SIG-M5 (cell line): Measurements from ENCODE around the gene CHST8.
"Not testable (repeated sequence)": the region's sequence is repeated elsewhere in the genome, so short reads cannot be mapped to it uniquely, and the experiment has no call there.

Source experiments
- DNase-seq: peaks from one replicate; lab custom pipeline; 2025; lab: John Stamatoyannopoulos, UW

The CHST8 gene, protein sequence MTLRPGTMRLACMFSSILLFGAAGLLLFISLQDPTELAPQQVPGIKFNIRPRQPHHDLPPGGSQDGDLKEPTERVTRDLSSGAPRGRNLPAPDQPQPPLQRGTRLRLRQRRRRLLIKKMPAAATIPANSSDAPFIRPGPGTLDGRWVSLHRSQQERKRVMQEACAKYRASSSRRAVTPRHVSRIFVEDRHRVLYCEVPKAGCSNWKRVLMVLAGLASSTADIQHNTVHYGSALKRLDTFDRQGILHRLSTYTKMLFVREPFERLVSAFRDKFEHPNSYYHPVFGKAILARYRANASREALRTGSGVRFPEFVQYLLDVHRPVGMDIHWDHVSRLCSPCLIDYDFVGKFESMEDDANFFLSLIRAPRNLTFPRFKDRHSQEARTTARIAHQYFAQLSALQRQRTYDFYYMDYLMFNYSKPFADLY

DNA sequence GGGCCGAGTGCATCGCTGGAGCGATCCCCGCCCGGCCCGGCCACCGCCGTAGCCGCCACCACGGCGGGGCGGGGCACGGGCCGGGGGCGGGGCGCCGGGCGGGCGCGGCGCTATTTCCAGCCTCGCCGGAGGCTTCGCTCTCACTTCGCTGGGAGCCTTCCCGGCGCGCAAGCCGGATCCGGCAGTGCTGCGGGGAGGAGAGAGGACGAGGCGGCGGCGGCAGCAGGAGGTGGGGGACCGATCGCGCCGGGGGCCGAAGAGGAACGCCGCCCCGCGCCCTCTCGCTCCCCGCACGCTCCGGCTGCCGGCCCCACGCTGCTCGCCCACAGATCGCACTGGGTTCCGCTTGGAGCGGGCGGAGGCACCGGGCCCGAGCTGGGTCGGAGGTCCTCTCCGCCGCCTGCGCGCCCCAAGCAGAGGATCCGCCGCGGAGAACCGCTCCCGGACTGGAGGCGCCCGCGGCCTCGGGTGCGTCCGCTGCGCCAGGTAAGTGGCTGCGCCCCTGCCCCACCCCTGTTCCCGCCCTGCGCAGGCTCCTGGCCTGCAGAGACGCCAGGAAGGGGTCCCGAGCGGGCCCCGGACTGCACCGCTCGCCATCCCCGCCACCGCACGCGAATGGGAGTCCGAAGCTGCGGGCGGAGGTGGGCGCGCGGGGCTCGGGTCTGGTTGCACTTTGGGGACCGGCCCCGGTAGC, at the start of gene CHST8:
CHST8 (plus strand) TSS at position 143 of the 694 bp plus-strand sequence. CDS start 67,309 bp downstream, outside the sequence.
- DNase-seq, result no peak

DNA sequence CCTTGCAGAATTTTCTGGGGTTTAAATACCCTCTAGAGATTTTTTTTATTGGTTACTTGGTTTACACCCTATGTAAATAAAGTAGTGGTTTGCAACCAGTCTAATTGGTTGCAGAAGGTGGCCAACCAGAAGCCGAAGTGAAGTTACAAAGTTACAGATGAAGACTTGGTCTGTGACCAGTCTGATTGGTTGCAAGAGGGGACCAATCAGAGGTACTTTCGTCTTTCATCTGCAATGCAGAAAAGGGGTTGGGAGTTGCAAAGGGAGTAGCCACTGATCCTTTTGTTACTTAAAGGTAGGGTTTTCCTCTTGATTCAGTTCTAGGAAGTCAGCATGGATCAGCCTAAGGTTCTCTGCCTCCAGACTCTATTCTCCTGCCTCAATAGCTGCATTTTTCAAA, 48.8 kb upstream of the CHST8 start:
- DNase-seq, result no peak

GRCh38 chr19:33574824-33575223, 46.9 kb upstream of the CHST8 start:
- DNase-seq, result no peak

- no peak for DNase-seq
Measured at GRCh38 chr19:33578697-33579096, 43.1 kb upstream of the CHST8 start.

DNA sequence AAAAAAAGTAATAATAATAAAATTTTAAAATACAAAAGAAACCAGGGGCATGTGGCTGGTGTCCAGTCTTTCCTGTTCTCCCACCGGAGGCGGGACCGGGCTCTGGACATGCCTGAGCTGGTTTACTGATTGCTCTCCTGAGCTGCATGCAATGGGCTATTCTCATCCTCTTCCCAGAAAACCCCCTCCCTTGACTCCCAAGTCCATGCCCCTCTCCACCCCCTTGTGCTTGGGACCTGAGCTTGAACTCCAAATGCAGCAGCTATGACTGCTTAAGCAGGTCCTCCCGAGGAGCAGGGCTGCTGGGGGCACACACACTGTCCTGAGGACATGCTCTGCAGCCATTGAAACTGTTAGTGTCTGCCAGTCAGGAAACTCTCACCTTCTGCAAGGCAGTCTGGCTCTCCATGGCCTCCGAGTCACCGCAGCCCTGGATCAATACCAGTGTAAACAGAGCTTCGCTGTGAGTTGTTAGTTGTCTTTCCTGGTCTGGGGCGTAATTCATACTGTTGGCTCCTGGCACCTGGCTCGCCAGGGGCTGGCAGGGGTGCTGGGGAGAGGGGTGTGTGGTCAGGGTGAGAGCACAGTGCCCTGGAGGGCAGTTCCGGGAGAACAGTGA, 41.6 kb upstream of the CHST8 start:
- no peak for DNase-seq

DNA sequence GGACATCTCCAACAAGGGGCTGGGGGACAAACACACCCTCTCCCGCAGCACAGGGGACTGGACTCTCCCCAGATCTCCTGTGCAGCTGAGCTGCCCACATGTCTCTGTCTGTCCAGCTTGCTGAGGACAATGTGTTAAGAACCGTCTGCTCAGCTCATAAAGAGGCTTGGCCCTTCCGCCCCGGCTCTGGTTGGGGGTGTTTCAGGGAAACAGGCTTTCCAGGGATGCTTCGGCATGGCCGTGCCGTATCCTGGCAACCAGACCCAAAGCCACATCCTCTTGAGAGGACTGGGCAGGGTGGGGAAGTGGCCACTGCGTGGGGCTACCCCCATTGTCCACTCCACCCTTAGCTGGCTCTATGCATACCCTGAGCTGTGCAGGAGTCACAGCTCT, 41.1 kb upstream of the CHST8 start:
- DNase-seq, result no peak

GRCh38 chr19:33582914-33583313, 38.8 kb upstream of the CHST8 start:
- DNase-seq, result no peak

DNA sequence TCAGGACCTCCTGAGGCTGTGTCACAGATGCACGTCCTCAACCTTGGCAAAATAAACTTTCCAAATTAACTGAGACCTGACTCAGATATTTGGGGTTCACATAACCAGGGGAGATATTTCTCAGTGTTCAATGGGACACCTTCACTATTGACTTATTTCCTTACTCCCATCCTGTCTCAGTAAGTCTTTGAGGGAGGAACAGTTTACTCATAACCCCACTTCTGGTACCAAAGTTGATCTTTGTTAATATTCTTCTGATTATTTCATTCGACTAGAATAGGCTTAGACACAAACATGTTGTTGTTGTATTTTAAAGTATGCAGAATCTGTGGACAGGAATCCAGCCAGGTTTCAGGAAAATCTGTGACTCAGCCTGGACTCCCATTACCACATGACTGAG, 34.6 kb upstream of the CHST8 start:
- DNase-seq, result no peak

DNA sequence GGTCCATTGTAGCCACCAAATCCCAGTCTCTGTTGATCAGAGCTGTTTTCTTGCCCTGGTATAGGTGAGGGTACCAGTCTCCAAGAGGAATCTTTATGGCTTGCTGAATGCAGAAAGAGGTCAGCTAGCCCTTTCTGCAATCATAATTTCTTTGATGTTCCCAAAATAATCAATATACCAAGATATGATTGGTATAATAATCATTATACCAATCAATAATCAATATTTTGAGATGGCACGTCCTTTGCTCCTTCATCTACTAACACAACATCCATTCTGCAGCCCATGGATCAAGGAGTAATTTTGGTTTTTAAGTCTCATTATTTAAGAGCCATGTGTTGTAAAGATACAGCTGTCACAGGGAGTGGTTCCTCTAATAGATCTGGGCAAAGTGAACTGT, 31.5 kb upstream of the CHST8 start:
- DNase-seq, result no peak

DNA sequence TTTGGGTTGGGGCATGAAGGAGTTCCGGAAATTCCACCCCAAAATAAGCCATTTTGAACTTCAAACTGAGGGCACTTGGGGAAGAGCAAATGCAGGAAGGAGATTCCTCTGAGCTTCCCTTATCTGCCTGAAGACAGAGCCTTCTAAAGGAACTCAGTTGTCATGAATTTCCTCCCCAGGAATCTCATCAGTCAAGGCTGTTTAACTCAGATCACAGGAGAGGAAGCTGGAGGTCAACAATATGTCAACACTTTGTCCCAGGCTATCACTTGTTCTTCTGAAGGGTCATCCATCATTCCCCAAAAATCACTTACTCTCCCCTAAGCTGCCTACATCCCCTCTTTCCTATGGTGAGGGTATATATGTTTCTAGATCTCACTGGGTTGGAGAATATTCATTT, 26.0 kb upstream of the CHST8 start:
- DNase-seq, result no peak

- no peak for DNase-seq
Measured at GRCh38 chr19:33601583-33601982, 20.2 kb upstream of the CHST8 start.

- DNase-seq, result no peak
Measured at GRCh38 chr19:33602576-33603204, 19.1 kb upstream of the CHST8 start.

DNA sequence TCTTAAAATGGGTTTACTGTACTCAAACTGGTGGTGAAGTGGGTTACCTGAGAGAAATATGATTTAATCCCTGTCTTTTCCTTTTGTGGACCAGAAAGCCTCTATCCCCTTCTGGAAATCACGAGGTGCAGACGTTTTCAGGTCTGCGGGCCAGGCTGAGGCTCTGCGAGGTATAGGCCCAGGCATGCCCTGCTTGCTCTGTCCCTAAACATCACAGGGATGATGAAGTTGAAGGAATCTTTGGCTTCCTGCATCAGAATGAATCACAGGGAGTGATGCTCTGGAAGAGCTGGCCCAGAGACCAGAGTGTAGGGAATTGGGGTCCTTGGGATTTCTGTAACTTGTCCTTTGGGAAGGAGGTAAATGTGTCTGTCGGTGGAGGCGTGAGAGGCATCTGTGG, 18.4 kb upstream of the CHST8 start:
- no peak for DNase-seq

DNA sequence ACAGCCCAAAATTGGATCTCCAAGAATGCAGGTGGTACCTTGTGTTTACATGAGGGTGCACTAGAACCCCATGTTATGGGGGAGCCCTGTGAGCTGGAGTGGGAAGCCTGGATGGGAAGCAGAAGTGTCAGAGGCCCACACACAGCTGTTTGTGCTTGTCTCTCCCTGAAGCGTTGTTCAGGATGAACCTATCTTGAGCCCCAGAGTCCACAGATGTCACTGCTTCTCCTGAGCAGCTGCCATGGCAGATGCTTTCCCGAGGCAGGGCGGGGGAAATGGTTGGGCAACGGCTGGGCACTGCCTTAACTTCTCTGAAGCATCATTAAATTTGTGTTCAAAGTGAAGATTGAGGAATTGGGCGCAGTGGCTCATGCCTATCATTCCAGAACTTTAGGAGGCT, 17.1 kb upstream of the CHST8 start:
- DNase-seq, result no peak

- DNase-seq, result not testable (repeated sequence)
Measured at GRCh38 chr19:33605803-33606295, 15.9 kb upstream of the CHST8 start.

GRCh38 chr19:33606556-33606955, 15.2 kb upstream of the CHST8 start:
- DNase-seq, result no peak

DNA sequence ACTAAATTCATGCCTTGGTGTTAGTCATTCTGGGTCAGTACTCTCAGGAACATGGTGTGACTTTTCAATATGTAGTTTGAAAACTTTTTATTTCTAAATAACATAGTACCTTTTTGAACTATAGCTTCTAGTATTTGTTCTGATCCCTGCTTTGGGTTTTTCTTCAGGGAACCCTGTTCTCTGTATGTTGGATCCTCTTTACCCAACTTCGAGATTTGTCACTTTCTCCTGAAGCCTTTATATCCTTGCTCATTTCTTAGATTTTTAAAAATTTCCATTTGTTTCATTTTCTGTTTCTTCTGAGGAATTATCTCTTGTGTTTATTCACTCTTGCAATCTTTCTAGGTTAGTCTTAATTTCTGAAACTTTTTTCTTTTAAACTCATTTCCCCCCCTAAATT, 12.4 kb upstream of the CHST8 start:
- DNase-seq, result no peak

- DNase-seq, result no peak
Measured at GRCh38 chr19:33610588-33610987, 11.2 kb upstream of the CHST8 start.

GRCh38 chr19:33612928-33613619, 8.7 kb upstream of the CHST8 start:
- DNase-seq, result no peak

- no peak for DNase-seq
Measured at GRCh38 chr19:33613620-33614000, 8.1 kb upstream of the CHST8 start.

DNA sequence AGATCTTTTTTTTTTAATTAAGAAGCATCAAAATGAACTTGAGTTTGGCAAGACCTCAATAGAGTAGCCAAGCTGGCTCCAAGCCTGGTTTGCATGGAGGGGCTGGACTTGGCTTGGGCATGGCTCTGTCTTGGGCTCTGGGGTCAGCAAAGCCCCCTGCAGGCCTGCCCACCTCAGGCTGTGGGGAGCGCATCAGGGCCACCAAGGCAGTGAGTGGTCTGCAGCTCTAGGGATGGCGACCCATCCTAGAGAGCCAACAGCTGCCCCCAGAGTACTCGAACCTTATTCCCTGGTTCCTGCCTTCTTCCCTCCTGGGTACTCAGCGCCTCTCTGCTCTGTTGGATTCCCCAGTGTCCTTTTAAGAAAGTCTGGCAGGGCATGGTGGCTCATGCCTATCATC, 5.4 kb upstream of the CHST8 start:
- no peak for DNase-seq

DNA sequence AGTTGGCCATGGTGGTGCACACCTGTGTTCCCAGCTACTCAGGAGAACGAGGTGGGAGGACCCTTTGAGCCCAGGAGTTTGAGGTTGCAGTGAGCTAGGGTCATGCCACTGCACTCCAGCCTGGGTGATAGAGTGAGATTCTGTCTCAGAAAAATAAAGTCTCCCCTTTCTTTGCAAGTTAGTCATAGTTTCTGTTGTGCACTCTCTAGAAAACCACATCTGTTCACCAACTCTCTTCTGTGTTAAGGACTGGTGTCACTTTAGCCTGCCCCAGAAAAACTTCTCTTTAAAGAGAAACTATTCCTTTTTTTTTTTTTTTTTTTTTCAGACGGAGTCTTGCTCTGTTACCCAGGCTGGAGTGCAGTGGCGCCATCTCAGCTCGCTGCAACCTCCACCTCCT, 4.9 kb upstream of the CHST8 start:
- no peak for DNase-seq
